ELR (cell line): Measurements from ENCODE around the gene MTERF4.

Experiments used
- DNase-seq: peaks from one replicate; pipeline ENCODE4 v3.0.0-alpha.2; 2015; ENCODE audit warnings: low read depth

MTERF4 gene

GRCh38 chr2:241068942-241069810 lies 32.9 kb downstream of the MTERF4 start:
- DNase-seq: no peak

GRCh38 chr2:241068136-241068941 lies 33.7 kb downstream of the MTERF4 start:
- DNase-seq: no peak

GRCh38 chr2:241067501-241068135 lies 34.5 kb downstream of the MTERF4 start:
- no peak for DNase-seq

GRCh38 chr2:241066893-241067341 lies 35.2 kb downstream of the MTERF4 start:
- DNase-seq: peak; percentile 26

GRCh38 chr2:241066171-241066892 lies 35.8 kb downstream of the MTERF4 start:
- DNase-seq: no peak

GRCh38 chr2:241065355-241065803 lies 36.7 kb downstream of the MTERF4 start:
- DNase-seq: no peak

GRCh38 chr2:241064802-241065354 lies 37.2 kb downstream of the MTERF4 start:
- no peak for DNase-seq

GRCh38 chr2:241064008-241064801 lies 37.9 kb downstream of the MTERF4 start:
- DNase-seq: no peak

- no peak for DNase-seq
Observed at GRCh38 chr2:241063587-241063986, 38.5 kb downstream of the MTERF4 start.

GRCh38 chr2:241063093-241063551 lies 39.0 kb downstream of the MTERF4 start:
- no peak for DNase-seq

GRCh38 chr2:241062389-241063092 lies 39.5 kb downstream of the MTERF4 start:
- no peak for DNase-seq

GRCh38 chr2:241061275-241061674 lies 40.8 kb downstream of the MTERF4 start:
- DNase-seq: no peak

- no peak for DNase-seq
Observed at GRCh38 chr2:241053576-241054251, 48.4 kb downstream of the MTERF4 start.

GRCh38 chr2:241052677-241053360 lies 49.3 kb downstream of the MTERF4 start:
- no peak for DNase-seq

GRCh38 chr2:241051578-241052487 lies 50.3 kb downstream of the MTERF4 start:
- no peak for DNase-seq

- no peak for DNase-seq
Observed at GRCh38 chr2:241050624-241051577, 51.2 kb downstream of the MTERF4 start.
